SK-N-MC (cell line): ENCODE results near the gene PTPRA.
"Not testable (repeated sequence)": the region's sequence is repeated elsewhere in the genome, so short reads cannot be mapped to it uniquely, and the experiment has no call there.

Experiments used
- DNase-seq: peaks from one replicate; pipeline ENCODE4 v3.0.0-alpha.2; 2011; ENCODE audit warnings: low read depth, low spot score
- H3K27ac ChIP-seq: fragments of 200-600 bp; sonication (generic); 2 replicates; pipeline ENCODE4 v1.5.1; 2016; ENCODE audit warnings: mixed run types
- H3K36me3 ChIP-seq: fragments of 200-600 bp; sonication (generic); 2 replicates; pipeline ENCODE4 v1.6.1; 2017; ENCODE audit warnings: antibody characterized with exemption, low read length, mixed read lengths; ENCODE audit not compliant: insufficient read depth
- H3K4me3 ChIP-seq: fragments of 200-600 bp; sonication (generic); 2 replicates; pipeline ENCODE4 v1.5.1; 2016
- H3K9ac ChIP-seq: fragments of 200-600 bp; sonication (generic); 2 replicates; pipeline ENCODE4 v1.8.0; 2017; ENCODE audit warnings: mixed run types, mixed read lengths; ENCODE audit not compliant: insufficient read length
- H3K9me3 ChIP-seq: fragments of 200-600 bp; sonication (generic); 2 replicates; pipeline ENCODE4 v1.6.1; 2017; ENCODE audit warnings: low read depth, mild to moderate bottlenecking, antibody characterized with exemption, low read length, moderate library complexity, mixed read lengths
- EZH2 ChIP-seq: fragments of 200-600 bp; sonication (generic); IDR thresholded peaks from one replicate; pipeline ENCODE4 v1.6.1; 2017; ENCODE audit warnings: antibody characterized with exemption
- FOXP2 ChIP-seq: optimal IDR thresholded peaks from 2 replicates; pipeline ENCODE3; 2011; ENCODE audit warnings: mild to moderate bottlenecking, moderate library complexity; ENCODE audit not compliant: insufficient read depth; ENCODE audit errors: extremely low read length, control extremely low read depth
- POLR2AphosphoS5 ChIP-seq: IDR thresholded peaks from 2 replicates; pipeline ENCODE4 v1.6.1; 2012; ENCODE audit warnings: mild to moderate bottlenecking, low read depth, low read length, borderline replicate concordance

The PTPRA gene

DNA sequence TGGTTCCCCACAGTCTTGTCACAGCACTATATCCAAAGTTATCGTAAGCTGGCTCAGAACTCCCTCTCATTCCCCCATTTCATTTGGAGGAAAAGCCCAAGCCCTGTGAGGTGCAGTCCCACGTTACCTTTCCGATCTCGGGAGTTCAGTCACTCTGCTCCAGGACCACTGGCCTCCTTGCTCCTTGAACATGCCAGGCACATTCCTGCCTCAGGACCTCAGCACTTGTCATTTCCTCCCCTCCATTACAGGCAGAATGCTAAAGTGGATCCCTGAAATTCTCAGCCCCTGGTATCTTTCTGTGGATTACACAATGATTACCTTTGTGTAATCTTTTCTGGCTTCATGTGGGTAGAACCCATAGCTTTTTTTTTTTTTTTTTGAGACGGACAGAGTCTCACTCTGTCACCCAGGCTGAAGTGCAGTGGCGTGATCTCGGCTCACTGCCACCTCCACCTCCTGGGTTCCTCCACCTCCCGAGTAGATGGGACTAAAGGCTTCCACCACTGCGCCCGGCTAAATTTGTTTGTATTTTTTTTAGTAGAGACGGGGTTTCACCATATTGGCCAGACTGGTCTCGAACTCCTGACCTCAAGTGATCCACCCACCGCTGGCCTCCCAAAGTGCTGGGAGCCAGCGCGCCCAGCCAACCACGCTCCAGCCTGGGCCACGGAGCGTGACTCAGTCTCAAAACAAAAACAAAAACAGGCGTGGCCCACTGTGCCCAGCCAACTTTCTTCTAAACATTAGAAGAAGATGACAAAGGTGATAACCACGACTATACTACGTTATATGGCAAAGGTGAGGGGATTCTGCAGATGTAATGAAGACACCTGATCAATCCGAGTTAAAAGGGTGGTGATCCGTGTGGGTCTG is 194.1 kb downstream of the PTPRA start:
- H3K4me3 ChIP-seq = no peak overlapping the region
- H3K9me3 ChIP-seq = no peaks in the 10 kb centered on the region
- no peak overlapping the region for H3K9ac ChIP-seq
- no peak overlapping the region for H3K27ac ChIP-seq
- no peak for DNase-seq
- H3K36me3 ChIP-seq = no peaks in the 10 kb centered on the region
- TF ChIP-seq POLR2AphosphoS5 = no peak
- TF ChIP-seq FOXP2 = no peak
- no peak for TF ChIP-seq EZH2

DNA sequence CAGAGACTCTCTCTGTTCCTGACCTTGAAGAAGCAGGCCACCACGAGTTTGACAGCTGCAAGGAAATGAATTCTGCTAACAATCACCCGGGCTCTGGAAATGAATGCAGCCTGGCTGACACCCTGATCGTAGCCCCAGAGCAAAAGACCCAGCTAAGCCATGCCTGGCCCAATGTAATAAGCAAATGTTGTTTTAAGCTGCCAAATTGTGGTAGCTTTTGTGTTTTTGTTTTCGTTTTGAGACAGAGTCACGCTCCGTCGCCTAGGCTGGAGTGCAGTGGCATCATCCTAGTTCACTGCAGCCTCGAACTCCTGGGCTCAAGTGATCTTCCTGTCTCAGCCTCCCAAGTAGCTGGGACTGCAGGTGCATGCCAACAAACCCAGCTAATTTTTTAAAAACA is 194.8 kb downstream of the PTPRA start:
- no peak for TF ChIP-seq FOXP2
- no peak for TF ChIP-seq EZH2
- no peak for TF ChIP-seq POLR2AphosphoS5
- H3K36me3 ChIP-seq = no peaks in the 10 kb centered on the region
- no peak overlapping the region for H3K9ac ChIP-seq
- H3K4me3 ChIP-seq = no peak overlapping the region
- H3K9me3 ChIP-seq = no peaks in the 10 kb centered on the region
- no peak overlapping the region for H3K27ac ChIP-seq
- no peak for DNase-seq

- Histone ChIP-seq H3K9ac (no peak overlapping the region), H3K36me3 (no peaks in the 10 kb centered on the region), H3K9me3 (no peaks in the 10 kb centered on the region), H3K27ac (no peak overlapping the region), H3K4me3 (no peak overlapping the region)
- no peak for DNase-seq
- TF ChIP-seq POLR2AphosphoS5 (no peak), EZH2 (no peak), FOXP2 (no peak)
These were observed 196.0 kb downstream of the PTPRA start for GRCh38 chr20:3068986-3069900.

DNA sequence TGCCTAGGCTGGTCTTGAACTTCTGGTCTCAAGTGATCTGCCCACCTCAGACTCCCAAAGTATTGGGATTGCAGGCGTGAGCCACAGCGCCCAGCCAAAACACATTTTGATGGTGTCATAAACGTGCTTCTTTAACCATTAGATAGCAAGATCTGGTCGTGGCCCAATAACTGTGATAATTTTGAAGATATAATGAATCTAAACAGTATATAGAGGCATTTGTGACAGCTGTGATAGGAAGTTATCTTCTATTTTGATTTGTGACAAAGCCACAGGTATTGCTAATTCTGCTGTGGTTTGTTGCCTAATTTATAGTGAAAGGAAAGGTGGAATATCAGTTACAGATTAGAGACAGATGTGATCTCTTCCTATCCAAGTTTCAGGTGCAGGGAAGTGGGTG is 197.4 kb downstream of the PTPRA start:
- H3K27ac ChIP-seq = no peak overlapping the region
- H3K4me3 ChIP-seq = no peak overlapping the region
- TF ChIP-seq EZH2 = no peak
- no peak for TF ChIP-seq POLR2AphosphoS5
- no peak for TF ChIP-seq FOXP2
- H3K36me3 ChIP-seq = no peaks in the 10 kb centered on the region
- H3K9ac ChIP-seq = no peak overlapping the region
- no peaks in the 10 kb centered on the region for H3K9me3 ChIP-seq
- DNase-seq = no peak

DNA sequence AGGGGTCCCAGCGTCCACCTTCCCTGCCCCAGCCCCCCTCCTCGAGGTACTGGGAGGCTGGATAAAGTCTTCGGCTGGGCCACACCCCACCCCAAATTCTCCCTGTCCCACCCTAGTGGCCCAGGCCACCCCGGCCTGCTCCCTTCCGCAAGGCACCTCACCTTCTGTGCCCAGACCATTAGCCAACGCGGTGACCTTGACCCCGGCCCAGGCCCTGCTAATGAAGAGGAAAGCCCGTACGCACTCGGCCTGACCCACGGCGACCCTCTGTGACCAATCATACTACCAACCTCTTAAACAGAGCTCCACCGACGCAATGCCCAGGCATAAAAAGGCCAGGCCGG is 198.0 kb downstream of the PTPRA start:
- H3K9ac ChIP-seq = no peak overlapping the region
- no peak for TF ChIP-seq EZH2
- no peak for TF ChIP-seq POLR2AphosphoS5
- TF ChIP-seq FOXP2 = no peak
- H3K9me3 ChIP-seq = no peaks in the 10 kb centered on the region
- H3K4me3 ChIP-seq = no peak overlapping the region
- H3K27ac ChIP-seq = no peak overlapping the region
- no peak for DNase-seq
- no peaks in the 10 kb centered on the region for H3K36me3 ChIP-seq

DNA sequence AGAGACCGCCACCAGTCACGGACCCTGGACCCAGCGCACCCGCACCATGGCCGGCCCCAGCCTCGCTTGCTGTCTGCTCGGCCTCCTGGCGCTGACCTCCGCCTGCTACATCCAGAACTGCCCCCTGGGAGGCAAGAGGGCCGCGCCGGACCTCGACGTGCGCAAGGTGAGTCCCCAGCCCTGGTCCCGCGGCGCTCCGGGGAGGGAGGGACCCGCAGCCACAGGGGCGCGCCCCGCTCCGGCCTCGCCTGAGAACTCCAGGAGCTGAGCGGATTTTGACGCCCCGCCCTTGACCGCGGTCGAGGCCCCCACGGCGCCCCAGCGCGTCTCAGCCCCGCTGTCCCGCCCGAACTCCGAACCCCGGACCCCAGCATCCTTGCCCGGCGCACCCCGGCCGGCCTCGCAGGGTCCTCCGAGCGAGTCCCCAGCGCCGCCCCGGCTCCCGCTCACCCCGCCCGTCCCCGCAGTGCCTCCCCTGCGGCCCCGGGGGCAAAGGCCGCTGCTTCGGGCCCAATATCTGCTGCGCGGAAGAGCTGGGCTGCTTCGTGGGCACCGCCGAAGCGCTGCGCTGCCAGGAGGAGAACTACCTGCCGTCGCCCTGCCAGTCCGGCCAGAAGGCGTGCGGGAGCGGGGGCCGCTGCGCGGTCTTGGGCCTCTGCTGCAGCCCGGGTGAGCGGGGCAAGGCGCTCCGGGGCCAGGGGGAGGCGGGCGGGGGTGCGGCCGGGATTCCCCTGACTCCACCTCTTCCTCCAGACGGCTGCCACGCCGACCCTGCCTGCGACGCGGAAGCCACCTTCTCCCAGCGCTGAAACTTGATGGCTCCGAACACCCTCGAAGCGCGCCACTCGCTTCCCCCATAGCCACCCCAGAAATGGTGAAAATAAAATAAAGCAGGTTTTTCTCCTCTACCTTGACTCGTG is 198.6 kb downstream of the PTPRA start, which contains the start of gene OXT:
Gene OXT (plus strand): TSS at position 11 of the 920 bp plus-strand sequence. CDS start 36 bp downstream, at position 47.
- Histone ChIP-seq H3K27ac (no peak within 1 kb of the TSS), H3K9me3 (no peaks in the 10 kb centered on the region), H3K36me3 (no peaks in the 10 kb centered on the region), H3K4me3 (no peak within 1 kb of the TSS), H3K9ac (no peak within 1 kb of the TSS)
- DNase-seq = no peak
- TF ChIP-seq FOXP2 (no peak), EZH2 (no peak), POLR2AphosphoS5 (no peak)

DNA sequence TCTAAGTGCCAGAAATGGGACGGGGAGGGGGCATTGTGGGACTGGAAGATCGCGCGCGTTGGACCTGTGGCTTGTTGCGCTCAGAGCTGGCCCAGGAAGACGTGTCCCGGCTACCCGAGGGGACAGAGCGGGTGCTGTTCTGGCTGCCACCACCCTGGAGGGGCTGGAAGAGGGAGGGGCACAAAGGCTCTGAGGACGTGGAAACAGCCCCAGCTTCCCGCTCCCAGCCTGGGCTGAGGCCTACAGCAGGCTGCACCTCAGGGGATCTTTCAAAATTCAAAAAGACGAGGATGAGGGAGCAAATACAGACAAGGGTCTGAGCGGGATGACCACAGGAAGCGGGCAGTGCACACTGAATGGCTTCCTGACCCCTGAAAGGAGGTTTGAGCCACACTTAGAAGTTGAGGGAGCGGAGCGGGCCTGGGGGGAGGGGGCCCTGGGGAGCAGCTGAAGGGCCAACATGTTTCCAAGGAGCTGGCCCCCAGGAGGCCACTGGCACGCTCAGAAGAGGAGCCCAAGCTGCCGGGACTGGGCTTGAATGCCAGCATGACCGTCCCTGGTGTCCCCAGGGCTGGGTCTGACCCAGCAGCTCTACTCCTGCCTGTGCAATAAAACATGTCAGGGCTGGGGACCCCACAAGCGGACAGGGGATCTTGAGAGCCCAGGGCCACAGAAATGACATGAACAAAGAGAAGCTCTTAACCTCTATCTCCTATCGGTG is 199.4 kb downstream of the PTPRA start:
- no peak overlapping the region for H3K4me3 ChIP-seq
- H3K9ac ChIP-seq = no peak overlapping the region
- H3K9me3 ChIP-seq = no peaks in the 10 kb centered on the region
- no peak for DNase-seq
- H3K27ac ChIP-seq = no peak overlapping the region
- H3K36me3 ChIP-seq = no peaks in the 10 kb centered on the region
- TF ChIP-seq POLR2AphosphoS5 (no peak), FOXP2 (no peak), EZH2 (no peak)

GRCh38 chr20:3073251-3073643 is 200.0 kb downstream of the PTPRA start:
- H3K4me3 ChIP-seq, H3K36me3 ChIP-seq, H3K9ac ChIP-seq, H3K27ac ChIP-seq, DNase-seq, H3K9me3 ChIP-seq: not testable (repeated sequence)
